Right lung (tissue), 5 donors: Measurements from ENCODE around the gene ENPP5. TPM values are rescaled to one million over a fixed set of nuclear protein-coding genes. Genes with fewer than 3 reads are reported as not detected.

Source experiments
- DNase-seq, 2 donors: peaks; one replicate each; pipeline ENCODE4 v3.0.0-alpha.2; 2013
- polyA plus RNA-seq, 5 donors: library from polyadenylated mRNA; unstranded; fragments of 120-200 nt; gene quantifications; one replicate each; pipeline versions ENCODE4 v1.2.1 to v1.2.3, GENCODE V29; 2013; ENCODE audit warnings: inconsistent platforms in 1 of 5, low replicate concordance in 1 of 5; ENCODE audit not compliant: insufficient read length in 5 of 5, insufficient read depth in 1 of 5

ENPP5 gene
- polyA plus RNA-seq, 5 donors, result 6.6 to 12.0 (median 10.2) TPM

- DNase-seq, result no peak
These were observed 57.4 kb downstream of the ENPP5 start for GRCh38 chr6:46113370-46113769.

Other genes with a start within 250 kb of the ENPP5 start
- gene CLIC5, start 155.1 kb downstream of the ENPP5 start, polyA plus RNA-seq, result 10 to 100 TPM in 3 of 5 donors, 1 to 10 TPM in 2; 6.7 to 16.6 (median 10.2) TPM
- gene ENPP4, start 41.0 kb downstream of the ENPP5 start, polyA plus RNA-seq, result 10 to 100 TPM; 10.0 to 15.1 (median 12.7) TPM